CD4-positive, alpha-beta T cell treated with Interleukin-17A for 4 hours (primary cell): ENCODE measurements around the gene FKBP2.

Source experiments
- DNase-seq: peaks from one replicate; pipeline ENCODE4 v3.0.0-alpha.2; 2020; ENCODE audit warnings: mixed read lengths

The FKBP2 gene

DNA sequence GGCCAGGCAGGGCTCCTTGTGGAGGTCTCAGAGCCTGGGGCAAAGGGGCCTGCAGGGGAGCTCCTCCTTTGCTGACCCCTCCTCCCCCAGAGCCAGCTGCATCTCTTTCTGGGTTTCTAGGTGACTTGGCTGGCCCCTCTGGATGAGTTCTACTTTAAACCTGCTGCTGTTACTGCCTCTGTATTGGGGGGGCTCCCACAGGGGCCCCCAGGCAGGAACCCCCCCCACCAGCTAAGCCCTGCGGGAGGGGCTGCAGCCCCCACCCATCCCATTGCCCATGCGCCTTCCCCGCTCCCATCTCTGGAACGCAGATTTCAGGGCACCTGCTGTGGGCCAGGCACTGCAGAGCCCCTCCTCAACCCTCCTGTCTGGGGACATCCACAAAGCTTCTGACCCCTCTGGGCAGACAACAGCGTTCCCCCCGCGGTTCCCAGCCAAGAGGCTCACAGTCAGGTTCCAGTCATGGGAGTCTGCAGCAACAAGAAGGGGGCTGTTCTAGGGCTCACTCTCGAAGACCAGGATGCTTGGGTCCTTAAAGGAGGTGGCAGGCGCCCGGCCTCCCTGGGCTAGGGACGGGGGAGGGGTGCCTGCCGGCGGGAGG lies 9.6 kb downstream of the FKBP2 start:
- DNase-seq: no peak

DNA sequence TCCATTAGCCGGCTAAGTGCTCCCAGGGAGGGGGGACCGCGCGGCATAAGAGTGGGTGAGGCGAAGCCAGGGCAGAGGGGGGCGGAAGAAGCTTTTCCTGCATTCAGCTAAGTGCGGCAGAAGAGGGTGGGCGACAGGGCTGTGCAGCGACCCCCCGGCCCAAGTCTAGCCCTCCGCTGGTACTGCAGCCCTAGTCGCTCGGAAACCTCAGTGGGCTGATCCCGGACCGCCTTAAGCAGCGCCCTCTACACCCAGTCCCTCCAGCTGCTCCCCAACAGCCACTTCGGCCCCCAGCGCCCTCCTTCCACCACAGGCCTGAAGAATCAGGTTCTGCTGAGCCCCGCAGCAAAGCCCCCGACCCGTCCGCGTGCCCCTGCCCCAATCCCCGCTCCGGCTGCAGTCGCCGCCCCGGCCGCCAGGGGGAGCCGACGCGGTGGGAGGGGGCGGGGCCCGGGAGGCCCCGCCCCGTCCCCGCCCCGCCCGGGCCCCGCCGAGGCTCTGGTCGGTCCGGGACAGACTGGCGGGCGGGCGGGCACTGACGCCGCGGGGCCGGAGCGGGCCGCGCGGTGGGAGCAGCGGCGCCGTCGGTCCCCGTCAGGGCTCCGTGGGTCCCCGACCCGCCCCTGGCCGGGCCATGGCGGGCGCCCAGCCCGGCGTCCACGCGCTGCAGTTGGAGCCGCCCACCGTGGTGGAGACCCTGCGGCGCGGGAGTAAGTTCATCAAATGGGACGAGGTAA lies 10.3 kb downstream of the FKBP2 start, which contains the start of gene PLCB3:
TSS of gene PLCB3 (plus strand) at position 515 of the 737 bp plus-strand sequence. CDS start at position 635, 120 bp downstream.
- peak; percentile 67 for DNase-seq

DNA sequence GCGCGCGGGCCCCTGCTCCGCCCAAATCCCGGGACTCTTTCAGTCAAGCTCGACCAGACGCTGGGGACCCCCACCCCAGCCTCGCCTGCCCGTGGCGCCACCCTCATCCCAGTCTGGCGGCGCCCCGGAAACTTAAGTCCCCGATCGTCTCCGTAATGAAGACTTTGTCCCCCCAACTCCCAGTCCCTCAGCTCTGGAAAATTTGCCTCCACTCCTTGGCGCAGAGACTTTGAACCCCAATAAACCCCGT lies 10.8 kb downstream of the FKBP2 start:
- no peak for DNase-seq

DNA sequence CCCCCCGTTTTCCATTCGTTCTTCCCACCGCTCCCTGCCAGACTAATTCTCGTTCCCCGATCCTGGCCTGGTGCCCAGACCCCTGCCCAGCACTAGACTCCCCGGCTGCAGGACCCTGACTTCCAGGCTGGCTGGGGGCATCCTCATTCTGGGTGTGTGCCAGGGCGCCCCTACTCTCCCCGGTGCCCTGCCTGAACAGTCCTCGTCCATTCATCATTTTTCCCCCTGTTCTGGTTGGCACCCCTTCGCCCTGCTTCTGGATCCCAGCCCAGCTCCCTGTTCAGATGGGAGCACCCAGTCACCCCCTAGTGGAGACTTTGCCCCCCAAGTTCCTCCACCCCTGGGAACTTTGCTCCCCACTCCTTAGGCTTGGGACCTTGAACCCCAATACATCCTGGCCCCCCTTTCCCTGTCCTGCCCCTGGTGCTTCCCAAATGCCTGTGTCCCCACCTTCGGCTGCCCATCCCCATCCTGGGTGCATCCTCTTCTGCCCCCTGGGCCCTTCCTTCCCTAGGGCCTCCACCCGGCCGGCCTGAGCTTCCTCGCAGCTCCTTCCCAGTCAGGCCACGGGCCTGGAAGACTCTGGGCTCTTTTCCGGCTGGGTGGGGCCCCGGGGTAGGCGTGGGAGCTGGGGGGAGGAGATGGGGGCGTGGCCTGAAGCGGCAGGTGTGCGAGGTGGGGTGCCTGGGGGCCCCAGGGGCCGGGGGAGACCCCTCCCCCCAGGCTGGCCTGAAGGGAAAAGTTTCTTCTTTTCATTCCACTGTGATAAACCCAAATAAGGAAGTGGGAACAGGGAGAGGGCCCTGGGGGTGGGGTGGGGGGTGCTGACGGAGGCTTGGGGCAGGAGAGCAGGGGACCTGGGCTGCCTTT lies 11.3 kb downstream of the FKBP2 start:
- peak; percentile 44 for DNase-seq

DNA sequence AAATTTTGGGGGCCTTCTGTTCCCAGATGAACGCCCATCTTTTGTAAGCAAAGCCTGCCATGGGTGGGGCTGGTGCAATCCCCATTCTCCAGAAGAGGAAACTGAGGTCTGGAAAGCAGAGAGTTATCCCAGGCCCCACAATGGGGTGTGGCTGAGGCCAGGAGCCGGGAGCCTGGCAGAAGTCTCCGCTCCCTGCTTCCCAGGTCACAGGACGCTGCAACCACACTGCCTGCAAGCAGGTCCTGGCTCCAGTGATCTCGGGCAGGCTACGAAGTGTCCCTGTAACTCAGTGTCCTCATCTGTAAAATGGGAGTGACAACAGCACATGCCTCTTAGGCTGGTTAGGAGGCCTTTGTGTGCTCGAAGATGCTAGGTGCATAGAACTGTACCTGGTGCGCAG lies 12.1 kb downstream of the FKBP2 start:
- no peak for DNase-seq

DNA sequence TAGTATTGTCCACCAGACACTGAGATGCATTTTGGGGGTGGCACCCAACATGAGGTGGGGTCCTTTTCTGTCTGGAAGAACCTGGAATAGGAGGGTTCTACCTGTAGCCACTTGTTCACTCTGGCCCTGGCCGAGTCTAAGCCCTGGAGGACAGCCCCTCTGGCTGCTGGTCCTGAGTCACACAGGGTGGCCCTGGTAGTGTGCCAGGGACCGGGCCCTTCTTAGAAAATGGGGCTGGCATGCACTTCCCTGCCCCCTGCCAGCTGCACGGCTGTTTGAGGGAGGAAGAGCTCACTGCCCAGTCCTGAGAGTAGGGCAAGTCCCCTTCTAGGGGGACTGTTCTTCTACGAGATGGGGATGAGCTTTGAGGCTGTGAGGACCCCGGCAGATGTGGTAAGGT lies 12.6 kb downstream of the FKBP2 start:
- DNase-seq: no peak

DNA sequence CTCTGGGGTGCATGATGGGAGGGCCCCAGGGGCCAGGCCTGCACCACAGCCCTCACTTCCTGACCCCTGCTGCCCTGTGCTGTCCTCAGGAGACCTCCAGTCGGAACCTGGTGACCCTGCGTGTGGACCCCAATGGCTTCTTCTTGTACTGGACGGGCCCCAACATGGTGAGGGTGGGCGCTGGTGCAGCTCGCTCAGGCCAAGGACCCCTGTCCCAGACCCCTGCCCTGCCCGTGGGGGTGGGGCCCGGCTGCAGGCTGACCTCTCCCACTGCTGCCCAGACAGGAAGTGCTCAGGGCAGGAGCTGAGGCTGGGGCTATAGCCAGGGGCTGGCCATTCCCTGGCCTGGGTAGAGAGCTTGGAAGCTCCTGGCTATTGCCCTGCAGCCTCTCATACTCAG lies 13.4 kb downstream of the FKBP2 start:
- no peak for DNase-seq

DNA sequence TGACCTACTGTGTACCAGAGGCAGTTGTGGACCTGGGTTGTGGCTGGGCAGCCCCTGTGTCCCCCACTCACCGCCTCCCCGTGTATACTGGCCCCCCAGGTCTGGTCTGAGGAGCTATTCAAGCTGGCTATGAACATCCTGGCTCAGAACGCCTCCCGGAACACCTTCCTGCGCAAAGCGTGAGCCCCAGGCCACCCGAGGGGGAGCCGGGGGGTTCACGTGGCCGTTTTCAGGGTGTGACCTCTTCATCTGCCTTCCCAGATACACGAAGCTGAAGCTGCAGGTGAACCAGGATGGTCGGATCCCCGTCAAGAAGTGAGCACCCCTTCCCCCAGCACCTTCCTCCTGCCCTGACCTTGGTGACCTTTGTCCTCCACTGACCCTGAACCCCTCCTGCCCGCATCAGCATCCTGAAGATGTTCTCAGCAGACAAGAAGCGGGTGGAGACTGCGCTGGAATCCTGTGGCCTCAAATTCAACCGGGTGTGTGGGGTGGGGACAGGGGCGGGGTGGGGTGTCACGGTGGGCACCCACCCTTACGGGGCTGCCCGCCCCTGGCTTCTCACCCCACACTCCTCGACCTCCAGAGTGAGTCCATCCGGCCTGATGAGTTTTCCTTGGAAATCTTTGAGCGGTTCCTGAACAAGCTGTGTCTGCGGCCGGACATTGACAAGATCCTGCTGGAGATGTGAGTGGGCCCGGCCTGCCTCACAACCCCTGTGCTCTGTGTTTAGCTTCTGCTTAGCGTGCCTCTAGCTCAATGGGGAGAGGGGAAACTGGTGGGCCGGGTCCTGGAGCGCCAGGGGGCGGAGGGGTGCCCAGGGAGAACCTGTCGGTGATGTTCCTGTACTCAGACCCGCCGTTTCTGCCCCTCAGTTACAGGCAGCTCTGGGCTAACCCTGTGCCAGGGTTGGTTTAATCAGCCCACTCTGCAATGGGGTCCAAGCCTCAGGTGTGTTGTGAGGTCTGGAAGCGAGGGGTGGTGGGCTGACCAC lies 14.5 kb downstream of the FKBP2 start:
- no peak for DNase-seq

DNA sequence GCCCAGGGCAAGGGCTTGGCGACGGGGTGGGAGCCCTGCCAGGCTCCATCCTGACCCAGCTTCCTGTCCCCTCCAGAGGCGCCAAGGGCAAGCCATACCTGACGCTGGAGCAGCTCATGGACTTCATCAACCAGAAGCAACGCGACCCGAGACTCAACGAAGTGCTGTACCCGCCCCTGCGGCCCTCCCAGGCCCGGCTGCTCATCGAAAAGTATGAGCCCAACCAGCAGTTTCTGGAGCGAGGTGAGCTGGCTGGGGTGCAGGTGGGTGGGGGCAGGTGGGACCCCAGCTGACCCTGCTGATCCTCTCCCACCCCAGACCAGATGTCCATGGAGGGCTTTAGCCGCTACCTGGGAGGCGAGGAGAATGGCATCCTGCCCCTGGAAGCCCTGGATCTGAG lies 15.4 kb downstream of the FKBP2 start:
- DNase-seq: no peak

DNA sequence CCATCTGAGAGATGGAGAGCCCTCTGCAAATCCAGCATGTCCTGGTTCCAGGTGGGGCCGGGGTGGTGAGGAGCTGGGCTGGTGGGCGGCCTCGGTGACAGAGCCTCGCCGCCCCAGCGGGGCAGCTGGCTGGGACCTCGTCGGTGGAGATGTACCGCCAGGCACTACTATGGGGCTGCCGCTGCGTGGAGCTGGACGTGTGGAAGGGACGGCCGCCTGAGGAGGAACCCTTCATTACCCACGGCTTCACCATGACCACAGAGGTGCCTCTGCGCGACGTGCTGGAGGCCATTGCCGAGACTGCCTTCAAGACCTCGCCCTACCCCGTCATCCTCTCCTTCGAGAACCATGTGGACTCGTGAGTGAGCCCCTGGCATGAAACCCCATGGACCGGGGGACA lies 17.5 kb downstream of the FKBP2 start:
- DNase-seq: no peak

DNA sequence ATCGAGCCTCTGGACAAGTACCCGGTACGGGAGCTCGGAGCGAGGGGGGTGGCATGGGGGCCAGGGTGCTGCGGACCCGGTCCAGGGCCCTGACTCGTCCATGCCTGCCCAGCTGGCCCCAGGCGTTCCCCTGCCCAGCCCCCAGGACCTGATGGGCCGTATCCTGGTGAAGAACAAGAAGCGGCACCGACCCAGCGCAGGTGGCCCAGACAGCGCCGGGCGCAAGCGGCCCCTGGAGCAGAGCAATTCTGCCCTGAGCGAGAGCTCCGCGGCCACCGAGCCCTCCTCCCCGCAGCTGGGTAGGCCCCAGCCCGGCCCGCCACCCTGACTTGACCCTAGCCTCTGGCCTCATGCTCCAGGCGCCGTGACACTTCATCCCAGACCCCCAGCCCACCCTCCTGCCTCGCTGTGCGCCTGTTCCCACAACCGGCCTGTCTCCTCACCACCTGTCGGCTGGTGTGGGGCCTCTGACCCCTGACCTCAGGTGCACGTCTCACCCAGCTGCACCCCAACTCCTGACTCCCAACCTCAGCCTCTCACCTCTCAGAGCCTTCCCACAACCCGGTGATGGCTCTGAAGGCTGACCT lies 18.1 kb downstream of the FKBP2 start:
- no peak for DNase-seq

DNA sequence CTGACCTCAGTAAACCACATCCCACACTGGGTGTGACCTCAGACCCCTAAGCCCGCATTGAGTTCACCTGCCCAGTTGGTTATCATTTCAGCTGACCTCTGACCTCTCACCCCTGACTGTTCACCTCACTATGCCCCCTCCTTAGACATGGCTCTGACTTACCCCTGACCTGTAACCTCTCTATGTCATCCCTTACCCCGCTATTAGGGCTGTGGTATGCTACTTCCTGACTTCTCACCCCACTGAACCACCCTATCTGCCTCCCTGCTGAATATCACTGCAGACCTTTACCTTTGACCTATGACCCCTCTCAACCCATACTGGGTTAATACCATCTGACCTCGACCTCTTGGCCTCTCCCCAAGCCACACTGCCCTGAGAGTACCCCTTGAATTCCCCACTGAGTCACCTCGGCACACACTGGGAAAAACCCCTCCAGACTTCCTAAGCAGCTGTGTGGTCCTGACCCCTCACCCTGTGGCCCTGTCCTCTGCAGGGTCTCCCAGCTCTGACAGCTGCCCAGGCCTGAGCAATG lies 18.7 kb downstream of the FKBP2 start:
- no peak for DNase-seq

DNA sequence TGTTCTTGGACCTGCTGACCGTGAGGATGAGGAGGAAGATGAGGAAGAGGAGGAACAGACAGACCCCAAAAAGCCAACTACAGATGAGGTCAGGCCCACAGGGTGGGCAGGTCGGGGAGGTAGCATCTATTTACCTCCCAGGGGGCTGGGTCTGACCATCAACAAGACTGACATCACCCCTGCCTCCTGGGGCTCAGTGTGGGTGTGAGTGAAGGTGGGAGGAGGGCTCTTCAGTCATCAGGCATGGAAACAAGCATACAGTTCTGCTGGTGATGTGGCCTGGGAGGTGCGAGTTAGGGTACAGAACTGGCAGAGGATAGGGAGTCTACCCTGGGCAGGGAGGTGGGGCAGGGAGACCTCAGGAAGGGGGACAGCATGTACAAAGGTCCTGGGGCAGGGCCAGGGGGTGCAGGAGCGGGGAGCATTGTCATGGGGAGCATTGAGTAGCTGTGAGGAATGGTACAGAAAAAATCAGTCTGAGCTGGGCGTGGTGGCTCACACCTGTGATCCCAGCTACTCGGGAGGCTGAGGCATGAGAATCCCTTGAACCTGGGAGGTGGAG lies 19.3 kb downstream of the FKBP2 start:
- no peak for DNase-seq

DNA sequence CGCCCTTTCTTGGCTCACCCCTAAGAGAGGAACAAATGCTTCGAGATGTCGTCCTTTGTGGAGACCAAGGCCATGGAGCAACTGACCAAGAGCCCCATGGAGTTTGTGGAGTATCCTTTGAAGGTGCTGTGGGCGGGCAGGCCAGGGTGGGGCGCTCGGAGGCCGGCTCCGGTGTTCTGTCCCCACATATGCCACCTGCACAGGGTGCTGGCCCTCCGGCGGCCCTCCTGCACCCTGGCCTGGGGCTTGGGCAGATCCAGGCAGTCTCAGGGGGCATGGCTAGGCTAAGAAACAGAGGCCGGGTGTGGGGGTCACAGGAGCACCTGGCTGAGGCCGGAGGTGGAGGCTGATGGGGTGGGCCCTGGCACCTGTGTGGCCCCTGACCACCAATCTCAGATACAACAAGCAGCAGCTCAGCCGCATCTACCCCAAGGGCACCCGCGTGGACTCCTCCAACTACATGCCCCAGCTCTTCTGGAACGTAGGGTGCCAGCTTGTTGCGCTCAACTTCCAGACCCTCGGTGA lies 20.7 kb downstream of the FKBP2 start:
- DNase-seq: no peak

DNA sequence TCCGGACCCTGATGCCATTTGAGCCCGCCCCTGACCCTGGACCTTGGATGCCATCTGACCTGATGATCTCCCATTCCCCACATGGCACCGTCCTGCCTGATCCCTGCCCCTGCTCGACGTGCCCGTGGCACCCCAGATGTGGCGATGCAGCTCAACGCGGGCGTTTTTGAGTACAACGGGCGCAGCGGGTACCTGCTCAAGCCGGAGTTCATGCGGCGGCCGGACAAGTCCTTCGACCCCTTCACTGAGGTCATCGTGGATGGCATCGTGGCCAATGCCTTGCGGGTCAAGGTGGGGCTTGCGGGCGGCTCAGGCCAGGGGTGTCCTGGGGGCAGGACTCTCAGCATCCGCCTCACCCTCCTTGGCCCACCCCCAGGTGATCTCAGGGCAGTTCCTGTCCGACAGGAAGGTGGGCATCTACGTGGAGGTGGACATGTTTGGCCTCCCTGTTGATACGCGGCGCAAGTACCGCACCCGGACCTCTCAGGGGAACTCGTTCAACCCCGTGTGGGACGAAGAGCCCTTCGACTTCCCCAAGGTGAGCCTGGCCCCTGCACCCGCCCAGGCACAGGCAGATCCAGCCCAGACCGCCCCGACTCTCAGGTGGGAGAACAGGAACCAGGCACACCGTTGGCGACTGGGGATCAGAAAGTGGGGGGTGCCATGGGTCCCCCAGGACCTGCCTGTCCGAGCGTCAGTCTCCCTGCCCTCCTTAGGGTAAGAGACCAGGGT lies 21.5 kb downstream of the FKBP2 start:
- DNase-seq: no peak

DNA sequence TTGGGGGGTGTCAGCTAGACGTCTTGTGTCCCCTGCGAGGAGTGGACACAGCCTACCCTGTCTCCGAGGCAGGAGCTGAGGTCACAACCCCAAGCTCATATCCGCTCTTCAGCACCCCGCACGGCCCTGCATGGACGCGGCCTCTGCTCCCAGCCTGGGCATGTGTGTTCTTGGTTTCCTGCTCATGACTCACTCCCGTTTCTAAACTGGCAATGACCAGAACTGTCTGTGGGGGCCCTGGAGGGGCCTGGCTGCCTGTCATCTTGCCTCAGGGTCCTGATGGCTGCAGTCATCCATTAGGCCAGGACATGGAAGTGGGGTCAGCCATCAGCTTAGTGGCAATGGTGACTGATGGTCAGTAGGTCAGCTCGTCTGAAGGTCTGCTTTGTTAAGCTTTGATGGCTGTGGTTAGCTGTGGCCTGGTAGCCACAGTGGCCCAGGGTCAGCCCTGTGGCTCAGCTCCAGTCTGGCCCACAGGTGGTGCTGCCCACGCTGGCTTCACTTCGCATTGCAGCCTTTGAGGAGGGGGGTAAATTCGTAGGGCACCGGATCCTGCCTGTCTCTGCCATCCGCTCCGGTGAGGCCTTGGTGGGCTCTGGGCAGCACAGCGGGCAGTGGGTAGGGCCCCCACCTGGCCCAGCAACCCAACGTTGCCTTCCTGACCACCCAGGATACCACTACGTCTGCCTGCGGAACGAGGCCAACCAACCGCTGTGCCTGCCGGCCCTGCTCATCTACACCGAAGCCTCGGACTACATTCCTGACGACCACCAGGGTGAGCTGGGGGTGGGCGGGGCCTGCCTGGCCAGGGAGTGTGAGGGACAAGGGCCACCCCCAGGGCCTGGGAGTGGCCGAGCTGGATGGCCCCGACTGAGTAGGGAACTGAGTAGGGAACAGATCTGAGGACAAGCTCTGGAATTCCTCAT lies 22.4 kb downstream of the FKBP2 start:
- no peak for DNase-seq

DNA sequence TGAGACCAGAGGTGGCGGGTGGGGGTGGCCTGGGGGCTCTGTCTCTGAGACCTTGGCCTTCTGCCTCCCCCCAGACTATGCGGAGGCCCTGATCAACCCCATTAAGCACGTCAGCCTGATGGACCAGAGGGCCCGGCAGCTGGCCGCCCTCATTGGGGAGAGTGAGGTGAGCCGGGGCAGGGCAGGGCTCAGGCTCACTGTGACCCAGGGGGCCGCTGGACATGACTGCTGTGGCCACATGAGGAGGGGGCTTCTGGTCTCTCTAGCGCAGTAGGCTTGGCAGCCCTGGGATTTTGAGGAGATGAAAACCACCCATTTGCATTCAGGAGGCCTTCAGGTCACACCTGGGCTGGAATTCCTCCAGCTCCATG lies 23.0 kb downstream of the FKBP2 start:
- no peak for DNase-seq

DNA sequence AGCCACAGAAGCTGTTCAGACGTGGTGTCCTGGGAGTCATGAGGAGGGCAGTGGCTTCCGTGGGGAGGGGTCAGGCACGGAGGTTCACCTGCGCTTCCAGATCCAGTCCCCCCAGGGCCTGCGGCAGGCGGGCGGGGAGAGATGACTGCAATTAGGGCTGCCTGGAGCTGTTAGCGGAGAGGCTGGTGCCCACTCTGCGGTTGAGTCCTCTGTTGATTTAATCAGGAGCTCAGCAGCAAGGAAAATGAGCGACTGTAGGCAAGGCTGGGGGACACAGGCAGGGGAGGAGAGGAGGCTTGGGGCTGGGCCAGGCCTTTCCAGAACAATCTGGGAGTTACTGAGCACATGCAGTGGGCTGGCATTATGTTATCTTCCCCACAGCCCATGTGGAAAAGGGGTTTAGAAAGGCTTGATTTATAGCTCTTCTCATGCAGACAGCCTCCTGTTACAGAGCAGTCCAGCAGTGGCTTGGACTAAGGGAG lies 23.5 kb downstream of the FKBP2 start:
- DNase-seq: no peak
